ENCODE data around the gene FIG4. TPM values are rescaled to one million over a fixed set of nuclear protein-coding genes. Genes with fewer than 3 reads are reported as not detected.

The FIG4 gene
- total RNA-seq, 1 experiment from 2014 or later, result 23.1 TPM

DNA sequence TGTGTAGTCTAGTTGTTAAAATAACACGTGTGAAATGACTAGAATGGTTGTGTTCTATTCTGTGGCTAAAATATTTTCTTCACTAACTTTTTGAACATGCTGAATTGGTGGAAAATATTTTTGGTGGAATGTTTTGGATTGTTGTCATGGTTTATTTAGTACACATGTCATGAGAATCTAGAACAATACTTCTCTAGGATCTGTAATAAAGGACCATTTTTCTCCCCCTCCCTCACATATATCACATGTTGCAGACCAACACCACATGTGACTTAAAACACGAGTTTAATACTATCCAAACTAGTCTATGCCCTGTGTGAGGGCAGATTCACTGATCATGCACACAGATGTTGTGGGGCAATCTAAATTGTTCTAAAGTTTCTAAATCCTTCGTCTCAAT is 29.2 kb downstream of the FIG4 start:
- Histone ChIP-seq H3K27ac (ENCODE audit: insufficient read length, low read depth, low read length) (no peak overlapping the region), H2AK5ac (ENCODE audit: insufficient read length, low read length) (no peak overlapping the region), H2BK15ac (ENCODE audit: low read depth, low read length) (no peak overlapping the region), H3K4me2 (ENCODE audit: insufficient read depth, insufficient read length, low read length) (no peak overlapping the region), H4K20me1 (ENCODE audit: control insufficient read depth, insufficient read depth, insufficient read length) (no peaks in the 10 kb centered on the region), H3K27me3 (ENCODE audit: insufficient read depth, low read length) (no peaks in the 10 kb centered on the region), H3K79me1 (ENCODE audit: insufficient read depth, low read depth, low read length, poor library complexity, severe bottlenecking) (no peaks in the 10 kb centered on the region), H2BK12ac (ENCODE audit: insufficient read length, low read depth, low read length) (no peak overlapping the region), H2BK20ac (ENCODE audit: low read depth, low read length, poor library complexity, severe bottlenecking) (no peak overlapping the region), H4K91ac (ENCODE audit: insufficient read length, low read depth, low read length) (no peak overlapping the region), H3K4ac (ENCODE audit: low read depth, low read length) (no peak overlapping the region), H3K79me2 (ENCODE audit: insufficient read depth, low read length) (no peaks in the 10 kb centered on the region), H3K18ac (ENCODE audit: insufficient read length, low read depth, low read length) (no peak overlapping the region), H4K8ac (replicated peaks; ENCODE audit: insufficient read length, low read depth, low read length) (no peak overlapping the region), H2AFZ (ENCODE audit: low read length) (no peak overlapping the region), H2BK5ac (ENCODE audit: insufficient read length, low read length) (no peak overlapping the region), H3K9me3 (ENCODE audit: control insufficient read depth, low read depth, low read length) (no peaks in the 10 kb centered on the region), H4K5ac (ENCODE audit: insufficient read length, low read depth, low read length) (no peak overlapping the region), H3K56ac (ENCODE audit: insufficient read length, low read depth, low read length) (no peak overlapping the region), H3T11ph (ENCODE audit: low read length) (no peak overlapping the region), H3K23me2 (ENCODE audit: insufficient read length, low read depth, low read length, poor library complexity, severe bottlenecking) (no peaks in the 10 kb centered on the region), H3K14ac (ENCODE audit: insufficient read depth, low read length) (no peak overlapping the region), H3K23ac (ENCODE audit: insufficient read length, low read depth, low read length) (no peak overlapping the region), H3K9ac (ENCODE audit: extremely low read depth, insufficient read length, low read length) (no peak overlapping the region), H3K4me1 (ENCODE audit: insufficient read depth, low read length) (no peaks in the 10 kb centered on the region), H2BK120ac (ENCODE audit: low read depth, low read length, poor library complexity, severe bottlenecking) (no peak overlapping the region)
- Mint-ChIP-seq H3K4me3 (no peak overlapping the region), H3K27ac (no peak overlapping the region; a peak in 1 of 7 replicates), H3K36me3 (ENCODE audit: insufficient read depth in 1 of 3, low read depth in 3 of 3) (peaks cover 6 to 23% (median 22%) of the 10 kb centered on the region in 3 experiments), H3K9me3 (peaks cover 3 to 4% of the 10 kb centered on the region in 2 experiments; a peak in 3 of 5 replicates), H3K4me1 (peaks cover 5 to 12% of the 10 kb centered on the region in 2 experiments; a peak in 2 of 4 replicates), H3K27me3 (ENCODE audit: low read depth) (no peaks in the 10 kb centered on the region)
- DNase-seq, result no peak
- WGBS (ENCODE audit: extremely low coverage, insufficient read length, low lambda C conversion rate), result no CpG with 5 or more reads among the region's 3 CpGs
- TF ChIP-seq, protein P1, sequence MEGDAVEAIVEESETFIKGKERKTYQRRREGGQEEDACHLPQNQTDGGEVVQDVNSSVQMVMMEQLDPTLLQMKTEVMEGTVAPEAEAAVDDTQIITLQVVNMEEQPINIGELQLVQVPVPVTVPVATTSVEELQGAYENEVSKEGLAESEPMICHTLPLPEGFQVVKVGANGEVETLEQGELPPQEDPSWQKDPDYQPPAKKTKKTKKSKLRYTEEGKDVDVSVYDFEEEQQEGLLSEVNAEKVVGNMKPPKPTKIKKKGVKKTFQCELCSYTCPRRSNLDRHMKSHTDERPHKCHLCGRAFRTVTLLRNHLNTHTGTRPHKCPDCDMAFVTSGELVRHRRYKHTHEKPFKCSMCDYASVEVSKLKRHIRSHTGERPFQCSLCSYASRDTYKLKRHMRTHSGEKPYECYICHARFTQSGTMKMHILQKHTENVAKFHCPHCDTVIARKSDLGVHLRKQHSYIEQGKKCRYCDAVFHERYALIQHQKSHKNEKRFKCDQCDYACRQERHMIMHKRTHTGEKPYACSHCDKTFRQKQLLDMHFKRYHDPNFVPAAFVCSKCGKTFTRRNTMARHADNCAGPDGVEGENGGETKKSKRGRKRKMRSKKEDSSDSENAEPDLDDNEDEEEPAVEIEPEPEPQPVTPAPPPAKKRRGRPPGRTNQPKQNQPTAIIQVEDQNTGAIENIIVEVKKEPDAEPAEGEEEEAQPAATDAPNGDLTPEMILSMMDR (conservative IDR thresholded peaks at IDR 0.05), result no peak
